ENCODE measurements around the gene IARS1.

The IARS1 gene

GRCh38 chr9:92333282-92333634, 39.8 kb upstream of the IARS1 start:
- TF ChIP-seq TAF1 (IDR thresholded peaks at IDR 0.05; ENCODE audit: low read depth) (no peak), TCF12 (IDR thresholded peaks at IDR 0.05; ENCODE audit: low read depth) (no peak), MAX (IDR thresholded peaks at IDR 0.05) (no peak), USF1 (IDR thresholded peaks at IDR 0.05) (no peak), ZBTB7A (IDR thresholded peaks at IDR 0.05; ENCODE audit: low read depth) (no peak), CEBPB (IDR thresholded peaks at IDR 0.05) (no peak), RAD21 (IDR thresholded peaks at IDR 0.05; ENCODE audit: low read depth) (no peak), FOXM1 (IDR thresholded peaks at IDR 0.05; ENCODE audit: borderline replicate concordance, low read depth) (no peak)

GRCh38 chr9:92332577-92333281, 39.2 kb upstream of the IARS1 start:
- no peak for TF ChIP-seq NFIC (IDR thresholded peaks at IDR 0.05)
- TF ChIP-seq RAD21 (IDR thresholded peaks at IDR 0.05; ENCODE audit: low read depth), result no peak
- TF ChIP-seq TEAD4 (IDR thresholded peaks at IDR 0.05), result no peak
- no peak for TF ChIP-seq ZBTB7A (IDR thresholded peaks at IDR 0.05; ENCODE audit: low read depth)
- TF ChIP-seq FOXM1 (IDR thresholded peaks at IDR 0.05; ENCODE audit: borderline replicate concordance, low read depth), result no peak
- TF ChIP-seq MAX (IDR thresholded peaks at IDR 0.05), result no peak
- no peak for TF ChIP-seq YY1 (IDR thresholded peaks at IDR 0.05; ENCODE audit: low read depth)
- no peak for TF ChIP-seq USF1 (IDR thresholded peaks at IDR 0.05)
- TF ChIP-seq EP300 (IDR thresholded peaks at IDR 0.05; ENCODE audit: borderline replicate concordance), result no peak
- TF ChIP-seq REST (IDR thresholded peaks at IDR 0.05; ENCODE audit: low read depth), result no peak
- no peak for TF ChIP-seq TCF12 (IDR thresholded peaks at IDR 0.05; ENCODE audit: low read depth)
- no peak for TF ChIP-seq EGR1 (IDR thresholded peaks at IDR 0.05)
- no peak for TF ChIP-seq CREB1 (IDR thresholded peaks at IDR 0.05; ENCODE audit: low read depth)
- no peak for TF ChIP-seq TAF1 (IDR thresholded peaks at IDR 0.05; ENCODE audit: low read depth)
- no peak for TF ChIP-seq CEBPB (IDR thresholded peaks at IDR 0.05)

- peak; percentile 4; the same call in 1 of the 2 replicates for TF ChIP-seq RAD21 (IDR thresholded peaks at IDR 0.05; ENCODE audit: low read depth)
- no peak for TF ChIP-seq TAF1 (IDR thresholded peaks at IDR 0.05; ENCODE audit: low read depth)
Measured at GRCh38 chr9:92328225-92328624, 34.7 kb upstream of the IARS1 start.

- TF ChIP-seq NFIC (IDR thresholded peaks at IDR 0.05), result no peak
- TF ChIP-seq CEBPB (IDR thresholded peaks at IDR 0.05), result no peak
- TF ChIP-seq CREB1 (IDR thresholded peaks at IDR 0.05; ENCODE audit: low read depth), result no peak
- TF ChIP-seq EP300 (IDR thresholded peaks at IDR 0.05; ENCODE audit: borderline replicate concordance), result no peak
- TF ChIP-seq RAD21 (IDR thresholded peaks at IDR 0.05; ENCODE audit: low read depth), result no peak
- no peak for TF ChIP-seq TCF12 (IDR thresholded peaks at IDR 0.05; ENCODE audit: low read depth)
- no peak for TF ChIP-seq MAX (IDR thresholded peaks at IDR 0.05)
- no peak for TF ChIP-seq REST (IDR thresholded peaks at IDR 0.05; ENCODE audit: low read depth)
- TF ChIP-seq TAF1 (IDR thresholded peaks at IDR 0.05; ENCODE audit: low read depth), result no peak
- no peak for TF ChIP-seq EGR1 (IDR thresholded peaks at IDR 0.05)
- no peak for TF ChIP-seq USF1 (IDR thresholded peaks at IDR 0.05)
- no peak for TF ChIP-seq ZBTB7A (IDR thresholded peaks at IDR 0.05; ENCODE audit: low read depth)
Measured at GRCh38 chr9:92327283-92327850, 33.9 kb upstream of the IARS1 start.

- TF ChIP-seq TCF12 (IDR thresholded peaks at IDR 0.05; ENCODE audit: low read depth), result no peak
- no peak for TF ChIP-seq EP300 (IDR thresholded peaks at IDR 0.05; ENCODE audit: borderline replicate concordance)
- no peak for TF ChIP-seq TEAD4 (IDR thresholded peaks at IDR 0.05)
Measured at GRCh38 chr9:92325991-92326500, 32.5 kb upstream of the IARS1 start.
